ENCODE results near the gene MUC21. TPM values are rescaled to one million over a fixed set of nuclear protein-coding genes. Genes with fewer than 3 reads are reported as not detected.
"Not testable (repeated sequence)": the region's sequence is repeated elsewhere in the genome, so short reads cannot be mapped to it uniquely, and the experiment has no call there.

Gene MUC21
- total RNA-seq, 1 donor from 2014 or later, result not detected

DNA sequence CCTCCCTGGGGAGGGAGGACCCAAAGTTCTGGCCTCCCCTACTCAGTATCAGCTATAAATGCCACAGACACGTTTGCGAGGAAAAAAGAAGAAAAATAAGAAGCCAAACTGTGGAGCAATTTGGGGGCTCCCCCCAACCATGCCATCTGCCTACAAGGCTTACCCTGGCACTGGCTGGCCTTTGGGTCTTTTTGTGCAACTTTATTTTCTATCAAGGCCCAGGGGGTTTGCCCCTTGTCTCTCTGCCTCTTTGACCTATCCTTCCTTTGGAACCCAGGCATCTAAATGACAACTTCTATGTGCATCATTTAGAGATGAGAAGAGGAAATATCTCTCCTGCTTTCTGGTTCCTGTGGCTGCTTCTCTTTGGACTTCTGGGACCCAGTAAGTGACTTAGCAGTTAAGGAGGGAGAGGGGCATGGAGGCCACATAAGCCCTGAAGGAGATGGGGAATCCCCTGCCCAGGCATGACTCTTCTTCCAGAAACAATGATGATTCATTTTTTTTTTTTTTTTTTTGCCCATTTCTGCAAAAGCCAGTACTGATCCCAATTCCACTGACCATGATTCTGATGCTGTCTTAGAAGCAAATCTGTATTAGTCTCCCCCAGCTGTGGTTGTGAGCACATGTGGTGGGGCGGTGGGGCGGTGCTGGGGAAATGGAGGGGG lies 27.0 kb downstream of the MUC21 start, which contains the start of gene MUC22:
TSS of gene MUC22 (plus strand) at position 82 of the 668 bp plus-strand sequence. CDS start at position 315, 233 bp downstream.
- no peak for DNase-seq

DNA sequence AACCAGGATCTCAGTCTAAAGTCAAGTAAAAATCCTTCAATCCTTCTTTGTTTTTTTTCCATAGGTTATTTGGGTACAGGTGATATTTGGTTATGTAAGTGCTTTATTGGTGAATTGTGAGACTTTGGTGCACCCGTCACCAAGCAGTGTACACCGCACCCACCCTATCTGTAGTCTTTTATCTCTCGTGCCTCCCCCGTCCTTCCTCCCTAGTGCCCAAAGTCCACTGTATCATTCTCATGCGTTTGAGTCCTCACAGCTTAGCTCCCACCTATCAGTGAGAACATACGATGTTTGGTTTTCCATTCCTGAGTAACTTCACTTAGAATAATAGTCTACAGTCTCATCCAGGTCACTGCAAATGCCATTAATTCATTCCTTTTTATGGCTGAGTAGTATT lies 27.6 kb downstream of the MUC21 start:
- no peak for DNase-seq

DNA sequence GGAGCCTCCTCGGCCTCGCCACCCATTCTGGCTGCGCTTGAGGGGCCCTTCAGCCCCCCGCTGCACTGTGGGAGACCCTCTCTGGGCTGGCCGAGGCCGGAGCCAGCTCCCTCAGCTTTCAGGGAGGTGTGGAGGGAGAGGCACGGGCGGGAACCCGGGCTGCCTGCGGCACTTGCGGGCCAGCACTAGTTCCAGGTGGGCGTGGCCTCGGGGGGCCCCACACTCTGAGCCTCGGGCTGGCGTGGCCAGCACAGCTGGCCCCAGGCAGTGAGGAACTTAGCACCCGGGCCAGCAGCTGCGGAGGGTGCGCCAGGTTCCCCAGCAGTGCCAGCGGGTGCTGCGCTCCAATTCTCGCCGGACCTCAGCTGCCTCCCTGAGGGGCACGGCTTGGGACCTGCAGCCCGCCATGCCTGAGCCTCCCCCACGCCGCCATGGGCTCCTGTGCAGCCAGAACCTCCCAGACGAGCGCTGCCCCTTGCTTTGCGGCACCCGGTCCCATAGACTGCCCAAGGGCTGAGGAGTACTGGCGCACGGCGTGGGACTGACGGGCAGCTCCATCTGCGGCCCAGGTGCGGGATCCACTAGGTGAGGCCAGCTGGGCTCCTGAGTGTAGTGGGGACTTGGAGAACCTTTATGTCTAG lies 33.3 kb downstream of the MUC21 start:
- no peak for DNase-seq

DNA sequence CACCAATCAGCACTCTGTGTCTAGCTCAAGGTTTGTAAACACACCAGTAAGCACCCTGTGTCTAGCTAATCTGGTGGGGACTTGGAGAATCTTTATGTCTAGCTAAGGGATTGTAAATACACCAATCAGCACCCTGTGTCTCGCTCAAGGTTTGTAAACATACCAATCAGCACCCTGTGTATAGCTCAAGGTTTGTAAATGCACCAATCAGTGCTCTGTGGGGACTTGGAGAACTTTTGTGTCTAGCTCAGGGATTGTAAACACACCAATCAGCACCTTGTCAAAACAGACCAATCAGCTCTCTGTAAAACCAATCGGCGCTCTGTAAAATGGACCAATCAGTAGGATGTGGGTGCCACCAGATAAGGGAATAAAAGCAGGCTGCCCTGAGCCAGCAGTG lies 33.9 kb downstream of the MUC21 start:
- not testable (repeated sequence) for DNase-seq

DNA sequence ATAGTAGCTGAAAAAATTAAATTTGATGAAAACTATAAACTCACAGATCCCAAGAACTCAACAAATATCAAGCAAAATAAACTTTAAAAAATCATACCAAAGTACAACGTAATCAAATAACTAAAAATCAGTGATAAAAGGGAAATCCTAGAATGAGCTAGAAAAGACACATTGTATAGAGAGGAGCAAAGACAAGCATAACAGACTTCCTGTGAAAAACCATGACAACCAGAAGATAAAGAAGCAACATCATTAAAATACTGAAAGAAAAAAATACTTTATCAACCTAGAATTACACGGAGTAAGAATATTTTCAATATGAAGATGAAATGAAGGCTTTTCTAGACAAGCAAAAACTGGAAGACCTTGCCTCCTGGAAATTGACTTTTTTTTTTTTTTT lies 36.5 kb downstream of the MUC21 start:
- no peak for DNase-seq

DNA sequence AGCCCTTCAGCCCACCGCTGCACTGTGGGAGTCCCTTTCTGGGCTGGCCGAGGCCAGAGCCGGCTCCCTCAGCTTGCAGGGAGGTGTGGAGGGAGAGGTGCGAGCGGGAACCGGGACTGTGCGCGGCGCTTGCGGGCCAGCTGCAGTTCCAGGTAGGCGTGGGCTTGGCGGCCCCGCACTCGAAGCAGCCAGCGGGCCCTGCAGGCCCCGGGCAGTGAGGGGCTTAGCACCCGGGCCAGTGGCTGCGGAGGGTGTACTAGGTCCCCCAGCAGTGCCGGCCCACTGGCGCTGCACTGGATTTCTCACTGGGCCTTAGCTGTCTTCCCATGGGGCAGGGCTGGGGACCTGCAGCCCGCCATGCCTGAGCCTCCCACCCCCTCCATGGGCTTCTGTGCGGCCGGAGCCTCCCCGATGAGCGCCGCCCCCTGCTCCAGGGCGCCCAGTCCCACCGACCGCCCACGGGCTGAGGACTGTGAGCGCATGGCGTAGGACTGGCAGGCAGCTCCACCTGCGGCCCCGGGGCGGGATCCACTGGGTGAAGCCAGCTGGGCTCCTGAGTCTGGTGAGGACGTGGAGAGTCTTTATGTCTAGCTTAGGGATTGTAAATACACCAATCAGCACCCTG lies 37.2 kb downstream of the MUC21 start:
- not testable (repeated sequence) for DNase-seq

DNA sequence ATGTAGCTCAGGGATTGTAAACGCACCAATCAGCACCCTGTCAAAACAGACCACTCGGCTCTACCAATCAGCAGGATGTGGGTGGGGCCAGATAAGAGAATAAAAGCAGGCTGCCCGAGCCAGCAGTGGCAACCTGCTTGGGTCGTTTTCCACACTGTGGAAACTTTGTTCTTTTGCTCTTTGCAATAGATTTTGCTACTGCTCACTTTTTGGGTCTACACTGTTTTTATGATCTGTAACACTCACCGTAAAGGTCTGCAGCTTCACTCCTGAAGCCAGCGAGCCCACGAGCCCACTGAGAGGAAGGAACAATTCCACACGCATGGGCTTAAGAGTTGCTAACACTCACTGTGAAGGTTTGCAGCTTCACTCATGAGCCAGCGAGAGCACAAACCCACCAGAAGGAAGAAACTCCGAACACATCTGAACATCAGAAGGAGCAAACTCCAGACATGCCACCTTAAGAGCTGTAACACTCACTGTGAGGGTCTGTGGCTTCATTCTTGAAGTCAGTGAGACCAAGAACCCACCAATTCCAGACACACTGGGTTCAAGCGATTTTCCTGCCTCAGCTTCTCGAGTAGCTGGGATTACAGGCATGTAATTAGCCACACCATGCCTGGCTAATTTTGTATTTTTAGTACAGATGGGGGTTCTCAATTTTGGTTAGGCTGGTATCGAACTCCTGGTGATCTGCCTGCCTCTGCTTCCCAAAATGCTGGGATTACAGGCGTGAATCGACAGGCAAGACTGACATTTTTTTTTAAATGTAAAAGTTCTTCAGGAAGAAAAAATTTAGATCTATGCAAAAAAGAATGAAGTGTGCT lies 38.4 kb downstream of the MUC21 start:
- DNase-seq, result not testable (repeated sequence)

DNA sequence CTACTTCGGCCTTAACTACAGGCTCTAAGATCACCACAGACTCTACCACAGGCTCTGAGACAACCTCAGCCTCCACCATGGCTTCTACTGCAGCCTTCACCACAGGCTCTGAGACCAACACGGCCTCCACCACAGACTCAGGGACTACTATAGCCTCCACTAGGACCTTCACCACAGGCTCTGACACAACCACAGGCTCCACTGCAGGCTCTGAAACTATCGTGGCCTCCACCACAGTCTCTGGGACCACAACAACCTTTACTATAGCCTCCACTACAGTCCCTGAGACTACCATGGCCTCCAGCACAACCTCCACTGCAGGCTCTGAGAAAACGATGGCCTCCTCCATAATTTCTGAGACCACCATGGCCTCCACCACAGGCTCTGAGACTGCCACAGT lies 42.1 kb downstream of the MUC21 start:
- DNase-seq, result no peak

DNA sequence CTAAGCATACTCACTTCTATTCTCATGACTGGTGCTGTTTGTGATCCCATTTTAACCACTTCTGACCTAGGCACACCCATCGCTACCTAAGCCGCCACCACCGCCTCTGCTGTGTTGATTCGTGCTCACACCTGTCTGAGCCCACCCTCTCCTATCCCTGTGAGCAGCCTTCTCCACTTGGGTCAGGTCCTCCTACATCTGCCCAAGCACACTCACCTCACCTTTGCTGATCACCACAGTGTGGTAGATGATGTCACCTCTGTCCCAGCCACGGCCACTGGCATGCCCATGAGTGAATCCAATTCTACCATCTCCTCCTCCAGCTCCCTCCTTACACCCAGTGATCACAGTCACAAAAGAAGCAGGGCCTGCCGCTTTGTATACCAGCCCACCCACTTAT lies 47.6 kb downstream of the MUC21 start:
- DNase-seq, result no peak

DNA sequence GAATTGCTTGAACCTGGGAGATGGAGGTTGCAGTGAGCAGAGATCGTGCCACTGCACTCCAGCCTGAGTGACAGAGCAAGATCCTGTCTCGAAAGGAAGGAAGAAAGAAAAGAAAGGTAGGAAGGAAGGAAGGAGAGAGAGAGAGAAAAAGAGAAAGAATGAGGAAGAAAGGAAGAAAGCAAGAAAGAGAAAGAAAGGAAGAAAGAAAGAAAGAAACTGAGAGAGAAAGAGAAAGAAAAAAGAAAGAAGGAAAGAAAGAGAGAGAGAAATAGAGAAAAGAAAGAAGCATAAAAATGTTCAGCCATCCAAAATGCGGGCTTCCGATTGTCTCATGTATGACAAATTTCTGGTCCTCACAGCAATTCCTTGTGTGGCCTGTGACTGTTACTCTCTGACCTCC lies 49.6 kb downstream of the MUC21 start:
- DNase-seq, result no peak

DNA sequence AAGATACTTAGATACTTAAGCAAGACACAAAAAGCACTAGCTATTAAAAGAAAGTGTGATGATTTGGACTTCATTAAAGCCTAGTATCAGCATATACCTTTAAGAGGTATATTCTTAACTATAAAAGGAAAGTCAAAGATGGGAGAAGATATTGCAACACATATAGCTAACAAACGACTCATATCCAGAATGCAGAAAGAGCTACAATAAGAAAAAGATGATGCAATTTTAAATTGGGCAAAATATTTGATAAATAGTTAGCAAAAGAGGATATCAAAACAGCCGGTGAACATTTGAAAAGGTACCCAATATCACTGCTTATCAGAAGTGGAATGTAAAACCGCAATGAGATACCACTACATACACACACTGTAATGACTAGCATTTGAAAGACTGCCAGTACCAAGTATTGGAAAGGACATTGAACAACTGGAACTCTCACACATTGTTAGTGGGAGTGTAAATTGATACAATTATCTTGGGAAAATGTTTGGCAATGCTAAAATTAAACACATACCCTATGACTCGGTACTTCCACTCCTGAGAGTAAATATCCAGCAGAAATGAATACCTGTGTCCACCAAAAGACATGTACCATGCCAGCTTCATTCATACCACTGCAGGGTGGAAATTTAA lies 52.5 kb downstream of the MUC21 start:
- no peak for DNase-seq

DNA sequence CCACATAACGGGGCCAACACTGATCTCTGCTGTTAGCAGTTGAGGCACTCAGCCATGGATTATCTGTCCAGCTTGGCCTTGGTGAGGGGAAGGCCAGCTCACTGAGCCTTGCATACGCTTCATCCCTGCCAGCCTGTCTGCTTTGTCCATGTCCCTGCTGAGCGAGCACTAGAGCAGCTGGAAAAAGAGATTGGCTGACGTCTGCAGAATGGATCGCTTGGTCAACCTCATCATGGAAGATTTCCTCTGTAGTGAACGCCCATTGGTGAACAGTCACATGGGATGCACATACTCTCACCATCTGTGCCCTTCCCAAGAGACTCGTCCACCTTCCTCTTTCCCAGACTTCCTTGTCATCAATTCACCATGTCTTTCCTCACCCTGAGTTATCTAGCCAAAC lies 53.7 kb downstream of the MUC21 start:
- DNase-seq, result no peak

DNA sequence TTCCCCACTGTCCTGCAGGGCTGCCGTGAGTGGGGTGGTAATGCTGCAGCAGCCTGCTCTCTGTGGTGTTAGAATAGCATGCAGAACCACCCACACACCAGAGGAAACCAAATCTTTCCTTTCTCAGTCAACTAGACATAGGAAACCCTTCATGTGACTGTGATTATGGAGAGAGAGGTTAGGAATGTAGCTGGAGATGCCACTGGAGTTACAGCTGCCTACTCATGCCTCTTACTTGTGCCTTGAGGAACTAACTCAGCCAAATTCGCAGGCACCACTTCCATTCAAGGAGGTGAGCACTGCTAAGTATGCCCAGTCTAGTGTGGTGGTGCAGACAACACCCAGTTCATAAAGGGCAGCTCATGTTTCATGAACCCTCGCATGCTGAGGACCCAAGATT lies 54.2 kb downstream of the MUC21 start:
- DNase-seq, result peak; percentile 45

DNA sequence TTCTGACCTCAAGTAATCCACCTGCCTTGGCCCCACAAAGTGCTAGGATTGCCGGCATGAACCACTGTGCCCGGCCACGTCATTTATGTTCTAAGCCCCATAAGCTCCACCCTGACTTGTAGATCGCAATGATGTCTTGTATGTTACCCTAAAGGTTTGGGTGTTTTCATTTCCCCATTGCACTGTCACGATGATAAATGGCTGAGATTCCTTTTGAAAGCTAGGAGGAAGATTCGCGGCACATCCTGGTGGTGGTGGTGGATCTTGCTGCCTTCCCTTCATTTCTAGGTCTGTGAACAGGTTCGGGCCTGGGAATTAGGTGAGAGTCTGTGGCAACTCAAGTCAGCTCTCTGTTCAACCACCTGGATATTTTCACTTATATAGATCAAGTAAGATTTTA lies 55.0 kb downstream of the MUC21 start:
- no peak for DNase-seq

Other genes with a start within 250 kb of the MUC21 start
- gene FLOT1, start 241.0 kb upstream of the MUC21 start, total RNA-seq, result 43.4 TPM
- gene IER3, start 239.2 kb upstream of the MUC21 start, total RNA-seq, result 3.0 TPM
- gene DDR1, start 99.2 kb upstream of the MUC21 start, total RNA-seq, result 108 TPM
- 20.0 TPM for gene GTF2H4, start 75.5 kb upstream of the MUC21 start, total RNA-seq
- gene VARS2, start 69.5 kb upstream of the MUC21 start, total RNA-seq, result 31.2 TPM
- gene SFTA2, start 51.5 kb upstream of the MUC21 start, total RNA-seq, result not detected
- gene MUCL3, start 42.7 kb upstream of the MUC21 start, total RNA-seq, result not detected
- gene MUC22, start 26.8 kb downstream of the MUC21 start, total RNA-seq, result not detected
- gene C6orf15, start 128.9 kb downstream of the MUC21 start, total RNA-seq, result not detected
- gene PSORS1C1, start 131.1 kb downstream of the MUC21 start, total RNA-seq, result not detected
- not detected for gene CDSN, start 136.7 kb downstream of the MUC21 start, total RNA-seq
- gene PSORS1C2, start 155.3 kb downstream of the MUC21 start, total RNA-seq, result not detected
- gene CCHCR1, start 174.1 kb downstream of the MUC21 start, total RNA-seq, result 7.6 TPM
- gene TCF19, start 174.9 kb downstream of the MUC21 start, total RNA-seq, result 3.4 TPM
- gene POU5F1, start 187.0 kb downstream of the MUC21 start, total RNA-seq, result not detected